ENCODE measurements around the gene IL1A. TPM values are rescaled to one million over a fixed set of nuclear protein-coding genes. Genes with fewer than 3 reads are reported as not detected.

Gene IL1A
- total and polyA plus RNA-seq, 9 of the 15 experiments (the other 6 are each of a cell fraction or from before 2014, with no cell fraction given) = 0.03 to 0.27 (median 0.14) TPM; not detected in 2

GRCh38 chr2:112790305-112790704 lies 6.0 kb upstream of the IL1A start (continued):
- no peak for TF ChIP-seq ZSCAN32 (CRISPR knock-in tag; IDR thresholded peaks at IDR 0.05)
- peak; percentile 43; the same call in 1 of the 2 replicates for TF ChIP-seq MAFF (IDR thresholded peaks at IDR 0.05; ENCODE audit: low read length)
- no peak for TF ChIP-seq ZFP1 (CRISPR knock-in tag; IDR thresholded peaks at IDR 0.05)
- TF ChIP-seq CHD7 (IDR thresholded peaks at IDR 0.05; ENCODE audit: low read depth, low read length) = no peak
- TF ChIP-seq ZNF23 (CRISPR knock-in tag; IDR thresholded peaks at IDR 0.05) = no peak
- TF ChIP-seq LARP7 (IDR thresholded peaks at IDR 0.05) = no peak
- TF ChIP-seq NCOA2 (IDR thresholded peaks at IDR 0.05; ENCODE audit: partially characterized antibody in 2 of 2) = no peak
- TF ChIP-seq E2F6 (IDR thresholded peaks at IDR 0.05; ENCODE audit: borderline replicate concordance in 1 of 2, extremely low read depth in 1 of 2, insufficient read depth in 1 of 2, insufficient read length in 1 of 2, low read depth in 1 of 2, low read length in 1 of 2, poor library complexity in 1 of 2, severe bottlenecking in 1 of 2) = no peak
- no peak for TF ChIP-seq IRF1 (CRISPR knock-in tag; IDR thresholded peaks at IDR 0.05; ENCODE audit: borderline replicate concordance)
- TF ChIP-seq ZBTB43 (CRISPR knock-in tag; IDR thresholded peaks at IDR 0.05) = no peak
- no peak for TF ChIP-seq KLF6 (CRISPR knock-in tag; IDR thresholded peaks at IDR 0.05; ENCODE audit: borderline replicate concordance)
- TF ChIP-seq ZNF589 (CRISPR knock-in tag; IDR thresholded peaks at IDR 0.05; ENCODE audit: low read depth) = no peak
- peak; percentile 74 for TF ChIP-seq C11orf30 (IDR thresholded peaks at IDR 0.05; ENCODE audit: low read depth)
- no peak for TF ChIP-seq SOX6 (IDR thresholded peaks at IDR 0.05)
- TF ChIP-seq ZNF316 (IDR thresholded peaks at IDR 0.05) = peak; percentile 72

All from K562 (cell line).